HepG2 (cell line): ENCODE data around the gene ZNF24. TPM values are rescaled to one million over a fixed set of nuclear protein-coding genes. Genes with fewer than 3 reads are reported as not detected.

Experiments
- ATAC-seq: fragments of 200-7000 bp; cut with Tn5 transposase; 3 replicates; pipeline ENCODE4 v1.9.1; 2020; ENCODE audit warnings: mild to moderate bottlenecking, moderate library complexity
- BruUV-seq: library from RNA; stranded (reverse); fragments of 400-500 nt; replicated peaks from 2 replicates; lab custom pipeline; 2021; lab: Mats Ljungman, UMichigan
- CTCF ChIA-PET: fragments of 300-600 bp; formaldehyde crosslinking; extraction: SDS; loops from one replicate; lab custom pipeline; 2021; ENCODE audit warnings: low total read pairs, inconsistent platforms, low intra/inter-chr PET ratio; lab: Yijun Ruan, JAX
- POLR2A ChIA-PET: fragments of 350-600 bp; sonication (Branson Sonifier 250); formaldehyde crosslinking; loops from one replicate; lab custom pipeline; 2020; ENCODE audit warnings: antibody characterized with exemption, inconsistent platforms; lab: Yijun Ruan, JAX
- DNase-seq: peaks from one replicate; pipeline ENCODE4 v3.0.0-alpha.2; 2015; ENCODE audit warnings: low spot score
- FAIRE-seq: peaks from 3 replicates; lab custom pipeline; 2011; peaks lifted over from hg19 to GRCh38; lab: Jason Lieb, UNC
- H2AFZ ChIP-seq: one replicate; pipeline ENCODE4 v1.6.1; 2011; ENCODE audit warnings: low read length, inconsistent platforms
- H3K27ac ChIP-seq: fragments of 300-600 bp; 3 replicates; pipeline ENCODE4 v1.8.0; 2011; ENCODE audit warnings: mixed run types, mild to moderate bottlenecking, mixed read lengths, low read length, inconsistent platforms; ENCODE audit not compliant: insufficient read depth; ENCODE audit errors: extremely low read length
- H3K27me3 ChIP-seq, 2 experiments: fragments of 200-600 bp in 1 of 2; 2 replicates in 1 of 2; 3 replicates in 1 of 2; pipeline versions ENCODE4 v1.6.0 to v1.8.0; 2011; ENCODE audit warnings: low read length in 2 of 2, mild to moderate bottlenecking in 2 of 2, moderate library complexity in 2 of 2, inconsistent platforms in 1 of 2; ENCODE audit not compliant: insufficient read depth in 2 of 2, control insufficient read depth in 1 of 2
- H3K36me3 ChIP-seq, 2 experiments: fragments of 200-600 bp in 1 of 2; replicated peaks in 1 of 2; 2 replicates in 1 of 2; 3 replicates in 1 of 2; pipeline versions ENCODE4 v1.5.1 to v1.8.0; 2011; ENCODE audit warnings: low read length in 2 of 2, inconsistent platforms in 1 of 2; ENCODE audit not compliant: insufficient read depth in 2 of 2, control insufficient read depth in 1 of 2
- H3K4me1 ChIP-seq: 2 replicates; pipeline ENCODE4 v1.5.1; 2012; ENCODE audit warnings: low read length, inconsistent platforms; ENCODE audit not compliant: insufficient read depth
- H3K4me2 ChIP-seq: 2 replicates; pipeline ENCODE4 v1.6.0; 2011; ENCODE audit warnings: low read depth, low read length, inconsistent platforms
- H3K4me3 ChIP-seq, 3 experiments: fragments of 200-600 bp in 1 of 3; sonication (generic), shearing (Covaris generic) in 1 of 3; replicated peaks in 1 of 3; 2 replicates each; pipeline ENCODE4 v1.5.1; 2011 to 2016; ENCODE audit warnings: low read length in 3 of 3, inconsistent platforms in 2 of 3, low read depth in 2 of 3, mild to moderate bottlenecking in 2 of 3, control low read depth in 1 of 3, mixed read lengths in 1 of 3; ENCODE audit not compliant: insufficient read depth in 1 of 3
- H3K79me2 ChIP-seq: one replicate; pipeline ENCODE4 v1.6.1; 2011; ENCODE audit warnings: low read length, inconsistent platforms; ENCODE audit not compliant: insufficient read depth
- H3K9ac ChIP-seq: 2 replicates; pipeline ENCODE4 v1.6.0; 2011; ENCODE audit warnings: mild to moderate bottlenecking, low read depth, low read length, inconsistent platforms; ENCODE audit not compliant: insufficient read depth
- H3K9me3 ChIP-seq: 2 replicates; pipeline ENCODE4 v1.5.1; 2012; ENCODE audit warnings: mild to moderate bottlenecking, low read length
- H4K20me1 ChIP-seq: 2 replicates; pipeline ENCODE4 v1.6.0; 2011; ENCODE audit warnings: inconsistent platforms, mild to moderate bottlenecking, low read length, moderate library complexity; ENCODE audit not compliant: insufficient read depth
- MAFF ChIP-seq: IDR thresholded peaks from 2 replicates; pipeline ENCODE4 v1.6.1; 2011; ENCODE audit warnings: low read depth, low read length, improper control_type of control experiment
- MAFK ChIP-seq, 2 experiments: IDR thresholded peaks in 1 of 2; conservative IDR thresholded peaks in 1 of 2; 2 replicates each; pipeline ENCODE4 v1.6.1; 2011; ENCODE audit warnings: improper control_type of control experiment in 2 of 2, low read length in 2 of 2
- ZFP36L1 ChIP-seq: sonication (generic); formaldehyde crosslinking; IDR thresholded peaks from 2 replicates; pipeline ENCODE4 v1.8.0; 2022; ENCODE audit warnings: mild to moderate bottlenecking, missing genetic modification reagents, moderate library complexity
- ZNF484 ChIP-seq: sonication (generic); formaldehyde crosslinking; IDR thresholded peaks from 2 replicates; pipeline ENCODE4 v1.5.1; 2020; ENCODE audit warnings: mild to moderate bottlenecking, low read depth, missing genetic modification reagents, borderline replicate concordance
- WGBS: methylation state at CpG from one replicate; pipeline ENCODE4 v1.1.6; 2017; ENCODE audit warnings: low lambda C conversion rate; 5-methylcytosine and 5-hydroxymethylcytosine counted together
- in situ Hi-C: cut with HindIII; loops from 2 replicates; pipeline ENCODE4 v1.10.0; 2017; ENCODE audit warnings: low pct_unique_long_range_greater_than_20kb; ENCODE audit not compliant: extremely low pct_ligation_motif_present
- intact Hi-C: fragments of 100-400 bp; cut with micrococcal nuclease; formaldehyde crosslinking; loops from one replicate; pipeline ENCODE4 v1.10.0; 2022; ENCODE audit not compliant: unreplicated experiment
- polyA plus RNA-seq, 8 experiments: library from polyadenylated mRNA; depleted of rRNA in 3 of 8; stranded (reverse) in 7 of 8; unstranded in 1 of 8; fragments of >200 nt; fragmentation: Illumina TruSeq in 4 of 8; extraction: Trizol in 4 of 8; gene quantifications; 2 replicates each; pipeline versions ENCODE4 v1.2.1 to v1.2.3, GENCODE V29; 2011 to 2016; ENCODE audit warnings: low read depth in 4 of 8, missing spikeins in 1 of 8, mixed read lengths in 1 of 8; ENCODE audit not compliant: insufficient read depth in 1 of 8
- total RNA-seq, 5 experiments: library from RNA; depleted of rRNA; stranded (reverse); fragments of >200 nt; fragmentation: Illumina TruSeq; extraction: Trizol; gene quantifications; 2 replicates each; pipeline ENCODE4 v1.2.3, GENCODE V29; 2016; ENCODE audit warnings: low read depth in 1 of 5
- TF ChIP-seq, protein P1 (sequence below): IDR thresholded peaks from 2 replicates; pipeline ENCODE4 v1.6.1; 2016; ENCODE audit warnings: control low read depth

ZNF24 gene
- total and polyA plus RNA-seq, 2 of the 13 experiments (the other 11 are each of a cell fraction or from before 2014, with no cell fraction given), result 19.5 to 41.1 TPM

DNA sequence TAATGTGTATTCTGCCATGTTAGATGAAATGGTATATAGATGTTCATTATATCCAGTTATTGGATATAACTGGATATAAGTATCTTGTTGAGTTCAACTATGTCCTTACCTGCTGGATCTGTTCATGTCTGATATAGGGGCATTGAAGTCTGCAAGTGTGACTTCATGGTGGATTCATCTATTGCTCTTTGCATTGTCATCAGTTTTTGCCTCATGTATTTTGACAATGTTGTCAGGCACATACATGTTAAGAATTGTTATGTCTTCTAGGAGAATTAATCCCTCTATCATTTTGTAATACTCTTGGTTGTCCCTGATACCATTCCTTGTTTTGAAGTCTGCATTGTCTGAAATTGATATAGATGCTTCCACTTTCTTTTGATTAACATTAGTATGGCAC, 15.4 kb downstream of the ZNF24 start:
- H3K36me3 ChIP-seq, result peaks cover 3 to 12% of the 10 kb centered on the region in 2 experiments; a peak in 4 of 5 replicates
- H3K4me3 ChIP-seq, result no peak overlapping the region
- no peaks in the 10 kb centered on the region for H3K4me1 ChIP-seq
- no peak overlapping the region for H3K9ac ChIP-seq
- no peaks in the 10 kb centered on the region for H3K9me3 ChIP-seq
- intact Hi-C loops (no loop called here), in situ Hi-C loops (no loop called here)
- TF ChIP-seq MAFK (conservative IDR thresholded peaks at IDR 0.05 in 1 of 2, IDR thresholded peaks at IDR 0.05 in 1 of 2; ENCODE audit: low read length in 2 of 2), result peak; percentile 41 to 72; a peak in 2 of 4 replicates
- no peak for TF ChIP-seq ZNF484 (CRISPR knock-in tag)
- 0 out of 2 replicates have a peak, but pooled peaks have one; percentile 3 for TF ChIP-seq MAFF
- H3K27me3 ChIP-seq, result no peaks in the 10 kb centered on the region
- no peak overlapping the region for H2AFZ ChIP-seq
- no TSS peak for BruUV-seq
- ATAC-seq (no peak), FAIRE-seq (no peak), DNase-seq (no peak)
- no peak overlapping the region for H3K27ac ChIP-seq
- ChIA-PET CTCF (no interaction called here), POLR2A (no interaction called here)
- no peaks in the 10 kb centered on the region for H4K20me1 ChIP-seq
- H3K4me2 ChIP-seq, result no peak overlapping the region
- no peaks in the 10 kb centered on the region for H3K79me2 ChIP-seq

DNA sequence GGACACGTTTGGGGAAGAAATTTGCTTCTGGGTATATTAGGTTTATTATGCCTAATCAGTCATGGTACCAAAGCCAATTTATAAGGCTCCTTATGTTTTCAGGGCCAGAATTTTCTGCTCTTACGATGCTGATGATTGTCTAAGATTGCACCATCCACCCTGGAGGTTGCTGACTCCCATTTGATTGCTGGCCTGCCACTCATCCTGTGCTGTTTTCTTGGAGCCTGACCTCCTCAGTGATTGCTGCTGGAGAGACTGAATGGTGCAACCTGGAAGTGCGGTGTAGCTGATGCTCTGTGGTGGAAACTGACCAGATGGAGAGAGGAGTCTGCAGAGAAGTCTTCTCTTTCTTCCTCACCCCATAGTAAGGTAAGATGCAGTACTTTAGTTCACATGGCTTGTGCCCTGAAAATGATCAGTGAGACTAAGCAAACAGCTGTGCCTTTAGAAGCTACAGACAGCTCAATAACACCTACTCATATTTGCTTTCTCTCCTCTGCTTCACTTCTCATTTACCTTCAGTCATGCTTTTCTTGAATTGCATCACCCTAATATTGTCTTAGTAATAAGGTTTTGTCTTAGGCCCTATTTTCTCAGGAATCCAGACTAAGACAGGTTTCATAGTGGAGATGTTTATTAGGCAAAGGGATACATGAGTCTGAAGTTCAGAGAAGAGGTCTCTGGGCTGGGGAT, 17.4 kb downstream of the ZNF24 start:
- intact Hi-C loops (no loop called here), in situ Hi-C loops (no loop called here)
- no peaks in the 10 kb centered on the region for H3K36me3 ChIP-seq
- CTCF ChIA-PET, result no interaction called here
- WGBS, result 40% methylated on average over 3 of the region's 3 CpGs
- no peaks in the 10 kb centered on the region for H4K20me1 ChIP-seq
- no peaks in the 10 kb centered on the region for H3K79me2 ChIP-seq
- no peak overlapping the region for H3K27ac ChIP-seq
- no peaks in the 10 kb centered on the region for H3K27me3 ChIP-seq
- BruUV-seq, result no TSS peak
- no peak overlapping the region for H3K4me3 ChIP-seq
- POLR2A ChIA-PET, result no interaction called here
- no peak for TF ChIP-seq ZFP36L1 (CRISPR knock-in tag)
- TF ChIP-seq, protein P1, sequence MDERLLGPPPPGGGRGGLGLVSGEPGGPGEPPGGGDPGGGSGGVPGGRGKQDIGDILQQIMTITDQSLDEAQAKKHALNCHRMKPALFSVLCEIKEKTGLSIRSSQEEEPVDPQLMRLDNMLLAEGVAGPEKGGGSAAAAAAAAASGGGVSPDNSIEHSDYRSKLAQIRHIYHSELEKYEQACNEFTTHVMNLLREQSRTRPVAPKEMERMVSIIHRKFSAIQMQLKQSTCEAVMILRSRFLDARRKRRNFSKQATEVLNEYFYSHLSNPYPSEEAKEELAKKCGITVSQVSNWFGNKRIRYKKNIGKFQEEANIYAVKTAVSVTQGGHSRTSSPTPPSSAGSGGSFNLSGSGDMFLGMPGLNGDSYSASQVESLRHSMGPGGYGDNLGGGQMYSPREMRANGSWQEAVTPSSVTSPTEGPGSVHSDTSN (CRISPR knock-in tag), result peak; percentile 48
- FAIRE-seq, result no peak
- no peaks in the 10 kb centered on the region for H3K4me1 ChIP-seq
- H3K9me3 ChIP-seq, result no peaks in the 10 kb centered on the region
- DNase-seq, result no peak
- no peak overlapping the region for H2AFZ ChIP-seq
- peak; percentile 46; the same call in 2 of the 3 replicates for ATAC-seq
- no peak overlapping the region for H3K9ac ChIP-seq
- H3K4me2 ChIP-seq, result no peak overlapping the region
